ENCODE data around the gene GALNT10. TPM values are rescaled to one million over a fixed set of nuclear protein-coding genes. Genes with fewer than 3 reads are reported as not detected.

Gene GALNT10
- total RNA-seq, 2 donors from 2014 or later = 30.2 to 43.4 TPM

- Mint-ChIP-seq H3K27me3 (ENCODE audit: insufficient read depth) (no peaks in the 10 kb centered on the region), H3K4me3 (no peak overlapping the region), H3K27ac (no peak overlapping the region), H3K9me3 (no peaks in the 10 kb centered on the region), H3K4me1 (peaks cover 8% of the 10 kb centered on the region), H3K36me3 (ENCODE audit: low read depth) (peaks cover 4% of the 10 kb centered on the region)
- peaks cover 3% of the 10 kb centered on the region for H3K4me1 ChIP-seq (ENCODE audit: control insufficient read depth, insufficient read depth, low read length)
- H3K9ac ChIP-seq (ENCODE audit: extremely low read depth, low read length, poor library complexity, severe bottlenecking) = no peak overlapping the region
- peaks cover 29% of the 10 kb centered on the region for H3K36me3 ChIP-seq (ENCODE audit: control insufficient read depth, insufficient read depth, low read length)
- DNase-seq = no peak
- H3K9me3 ChIP-seq (ENCODE audit: control insufficient read depth, low read length) = no peaks in the 10 kb centered on the region
- WGBS, 2 experiments (ENCODE audit: insufficient coverage in 1 of 2, insufficient read length in 1 of 2) = 86 to 98% methylated on average over 1 of the region's 1 CpG
- no peak overlapping the region for H3K27ac ChIP-seq (ENCODE audit: low read depth, low read length)
- no peak for TF ChIP-seq CTCF (conservative IDR thresholded peaks at IDR 0.05)
- H3K4me3 ChIP-seq (ENCODE audit: low read length) = no peak overlapping the region
- no peaks in the 10 kb centered on the region for H3K27me3 ChIP-seq (ENCODE audit: control insufficient read depth, insufficient read depth, low read length, poor library complexity, severe bottlenecking)
These were observed 128.2 kb downstream of the GALNT10 start for GRCh38 chr5:154318691-154319090.

GRCh38 chr5:154319736-154320135, 129.2 kb downstream of the GALNT10 start:
- H3K4me3 Mint-ChIP-seq = no peak overlapping the region
- no peaks in the 10 kb centered on the region for H3K9me3 Mint-ChIP-seq
- Histone ChIP-seq H3K36me3 (ENCODE audit: control insufficient read depth, insufficient read depth, low read length) (peaks cover 32% of the 10 kb centered on the region), H3K27me3 (ENCODE audit: control insufficient read depth, insufficient read depth, low read length, poor library complexity, severe bottlenecking) (no peaks in the 10 kb centered on the region), H3K4me3 (ENCODE audit: low read length) (no peak overlapping the region), H3K9ac (ENCODE audit: extremely low read depth, low read length, poor library complexity, severe bottlenecking) (no peak overlapping the region), H3K27ac (ENCODE audit: low read depth, low read length) (no peak overlapping the region), H3K9me3 (ENCODE audit: control insufficient read depth, low read length) (no peaks in the 10 kb centered on the region), H3K4me1 (ENCODE audit: control insufficient read depth, insufficient read depth, low read length) (peaks cover 3% of the 10 kb centered on the region)
- no peak for DNase-seq
- peaks cover 4% of the 10 kb centered on the region for H3K36me3 Mint-ChIP-seq (ENCODE audit: low read depth)
- WGBS, 2 experiments (ENCODE audit: insufficient coverage in 1 of 2, insufficient read length in 1 of 2) = 82 to 95% methylated on average over 2 to 4 of the region's 4 CpGs
- no peak for TF ChIP-seq CTCF (conservative IDR thresholded peaks at IDR 0.05)
- H3K27me3 Mint-ChIP-seq (ENCODE audit: insufficient read depth) = no peaks in the 10 kb centered on the region
- no peak overlapping the region for H3K27ac Mint-ChIP-seq
- peaks cover 12% of the 10 kb centered on the region for H3K4me1 Mint-ChIP-seq

GRCh38 chr5:154320224-154321089, 129.9 kb downstream of the GALNT10 start:
- TF ChIP-seq CTCF (conservative IDR thresholded peaks at IDR 0.05) = no peak
- 84 to 95% methylated on average over 3 to 6 of the region's 6 CpGs for WGBS, 2 experiments (ENCODE audit: insufficient coverage in 1 of 2, insufficient read length in 1 of 2)
- Mint-ChIP-seq H3K4me1 (peaks cover 7% of the 10 kb centered on the region), H3K27ac (no peak overlapping the region), H3K9me3 (no peaks in the 10 kb centered on the region), H3K27me3 (ENCODE audit: insufficient read depth) (no peaks in the 10 kb centered on the region), H3K36me3 (ENCODE audit: low read depth) (peaks cover 4% of the 10 kb centered on the region), H3K4me3 (no peak overlapping the region)
- peaks cover 3% of the 10 kb centered on the region for H3K4me1 ChIP-seq (ENCODE audit: control insufficient read depth, insufficient read depth, low read length)
- H3K9me3 ChIP-seq (ENCODE audit: control insufficient read depth, low read length) = peaks cover 3% of the 10 kb centered on the region
- H3K9ac ChIP-seq (ENCODE audit: extremely low read depth, low read length, poor library complexity, severe bottlenecking) = no peak overlapping the region
- H3K27me3 ChIP-seq (ENCODE audit: control insufficient read depth, insufficient read depth, low read length, poor library complexity, severe bottlenecking) = no peaks in the 10 kb centered on the region
- no peak for DNase-seq
- H3K27ac ChIP-seq (ENCODE audit: low read depth, low read length) = no peak overlapping the region
- peaks cover 33% of the 10 kb centered on the region for H3K36me3 ChIP-seq (ENCODE audit: control insufficient read depth, insufficient read depth, low read length)
- no peak overlapping the region for H3K4me3 ChIP-seq (ENCODE audit: low read length)

Measured in endodermal cell (in vitro differentiated cells).